Breast epithelium (tissue), 3 donors: ENCODE data around the gene ZG16B.

Source experiments
- CTCF ChIP-seq, 3 donors: fragments of 450-650 bp; IDR thresholded peaks; one replicate each; pipeline ENCODE4 v1.5.1; 2016 to 2017; ENCODE audit warnings: antibody characterized with exemption in 3 of 3, mild to moderate bottlenecking in 3 of 3, moderate library complexity in 3 of 3
- POLR2A ChIP-seq: fragments of 450-650 bp; IDR thresholded peaks from one replicate; pipeline ENCODE4 v1.6.1; 2016; ENCODE audit warnings: antibody characterized with exemption, mild to moderate bottlenecking, moderate library complexity
- POLR2AphosphoS5 ChIP-seq, 3 donors: sonication (generic); formaldehyde crosslinking; IDR thresholded peaks; one replicate each; pipeline ENCODE4 v1.6.1; 2017; ENCODE audit warnings: antibody characterized with exemption in 3 of 3

- TF ChIP-seq POLR2A (no peak), CTCF (IDR thresholded peaks at IDR 0.05) (no peak), POLR2AphosphoS5 (IDR thresholded peaks at IDR 0.05) (no peak)
These were observed 9.9 kb upstream of the ZG16B start for GRCh38 chr16:2819939-2820835.
